ENCODE measurements around the gene MEIKIN.

MEIKIN gene

GRCh38 chr5:131824631-131825030, 120.8 kb downstream of the MEIKIN start:
- H3K27ac ChIP-seq = no peak overlapping the region
- no peak for TF ChIP-seq CTCF (conservative IDR thresholded peaks at IDR 0.05)

- no peak overlapping the region for H3K27ac ChIP-seq
- no peak for TF ChIP-seq CTCF (conservative IDR thresholded peaks at IDR 0.05)
Observed at GRCh38 chr5:131821221-131821620, 124.2 kb downstream of the MEIKIN start.

- TF ChIP-seq CTCF (conservative IDR thresholded peaks at IDR 0.05) = no peak
- no peak overlapping the region for H3K27ac ChIP-seq
Observed at GRCh38 chr5:131818001-131818724, 127.3 kb downstream of the MEIKIN start.

- no peak overlapping the region for H3K27ac ChIP-seq
- TF ChIP-seq CTCF (conservative IDR thresholded peaks at IDR 0.05) = no peak
Observed at GRCh38 chr5:131814990-131815389, 130.5 kb downstream of the MEIKIN start.

- no peak for TF ChIP-seq CTCF (conservative IDR thresholded peaks at IDR 0.05)
- no peak overlapping the region for H3K27ac ChIP-seq
Observed at GRCh38 chr5:131812371-131813160, 132.9 kb downstream of the MEIKIN start.

- peak; percentile 58 for TF ChIP-seq CTCF (conservative IDR thresholded peaks at IDR 0.05)
Observed at GRCh38 chr5:131810510-131811249, 134.8 kb downstream of the MEIKIN start.

More at GRCh38 chr5:131810510-131811249, 134.8 kb downstream of the MEIKIN start:
- H3K27ac ChIP-seq = no peak overlapping the region
